SK-N-SH treated with all-trans-retinoic acid at 6 μM for 48 hours (cell line): Measurements from ENCODE around the gene PFAS.

Source experiments
- ATAC-seq: fragments of 200-7000 bp; cut with Tn5 transposase; 3 replicates; pipeline ENCODE4 v1.9.1; 2020; ENCODE audit warnings: mild to moderate bottlenecking, moderate library complexity
- ARNTL ChIP-seq: fragments of 450-650 bp; formaldehyde crosslinking; IDR thresholded peaks from 2 replicates; pipeline ENCODE4 v1.5.0; 2020; ENCODE audit warnings: low read depth, mild to moderate bottlenecking, moderate library complexity, borderline replicate concordance
- BACH2 ChIP-seq: fragments of 250-450 bp; sonication (Bioruptor Pico); IDR thresholded peaks from 2 replicates; pipeline ENCODE4 v1.9.0; 2021; ENCODE audit warnings: mild to moderate bottlenecking, borderline replicate concordance
- CREB5 ChIP-seq: fragments of 250-450 bp; sonication (Bioruptor Pico); IDR thresholded peaks from 2 replicates; pipeline ENCODE4 v1.5.1; 2020; ENCODE audit warnings: low read depth, mild to moderate bottlenecking, moderate library complexity
- CSDC2 ChIP-seq: fragments of 250-450 bp; sonication (Bioruptor Pico); IDR thresholded peaks from 2 replicates; pipeline ENCODE4 v1.5.0; 2020; ENCODE audit warnings: mild to moderate bottlenecking, moderate library complexity
- CSRNP3 ChIP-seq: fragments of 250-450 bp; sonication (Bioruptor Pico); IDR thresholded peaks from 2 replicates; pipeline ENCODE4 v1.5.1; 2021; ENCODE audit warnings: mild to moderate bottlenecking, moderate library complexity
- ESRRG ChIP-seq: fragments of 250-450 bp; sonication (Bioruptor Pico); IDR thresholded peaks from 2 replicates; pipeline ENCODE4 v1.6.1; 2021; ENCODE audit warnings: mild to moderate bottlenecking
- ISL1 ChIP-seq: fragments of 250-450 bp; sonication (Bioruptor Pico); IDR thresholded peaks from 2 replicates; pipeline ENCODE4 v2.1.2; 2022; ENCODE audit warnings: mild to moderate bottlenecking, moderate library complexity
- OSR1 ChIP-seq: fragments of 250-450 bp; sonication (Bioruptor Pico); IDR thresholded peaks from 2 replicates; pipeline ENCODE4 v1.8.0; 2022; ENCODE audit warnings: moderate library complexity, mild to moderate bottlenecking, inconsistent platforms
- PPARA ChIP-seq: fragments of 250-450 bp; sonication (Bioruptor Pico); IDR thresholded peaks from 2 replicates; pipeline ENCODE4 v1.5.0; 2020; ENCODE audit warnings: mild to moderate bottlenecking, borderline replicate concordance
- SNAI2 ChIP-seq: fragments of 250-450 bp; sonication (Bioruptor Pico); IDR thresholded peaks from 2 replicates; pipeline ENCODE4 v1.5.0; 2020; ENCODE audit warnings: mild to moderate bottlenecking, moderate library complexity
- TCF4 ChIP-seq: fragments of 250-450 bp; sonication (Bioruptor Pico); IDR thresholded peaks from 2 replicates; pipeline ENCODE4 v1.8.0; 2021; ENCODE audit warnings: mild to moderate bottlenecking, moderate library complexity, borderline replicate concordance
- TOX ChIP-seq: fragments of 250-450 bp; sonication (Bioruptor Pico); IDR thresholded peaks from 2 replicates; pipeline ENCODE4 v1.8.0; 2021; ENCODE audit warnings: mild to moderate bottlenecking, moderate library complexity, borderline replicate concordance
- TSHZ2 ChIP-seq: fragments of 250-450 bp; sonication (Bioruptor Pico); IDR thresholded peaks from 2 replicates; pipeline ENCODE4 v1.5.0; 2020; ENCODE audit warnings: mild to moderate bottlenecking, moderate library complexity
- ZFP3 ChIP-seq: fragments of 250-450 bp; sonication (Bioruptor Pico); IDR thresholded peaks from 2 replicates; pipeline ENCODE4 v1.5.0; 2020; ENCODE audit warnings: mild to moderate bottlenecking, moderate library complexity
- ZFP30 ChIP-seq: fragments of 450-650 bp; formaldehyde crosslinking; IDR thresholded peaks from 2 replicates; pipeline ENCODE4 v1.5.0; 2022; ENCODE audit warnings: mild to moderate bottlenecking, moderate library complexity
- ZNF565 ChIP-seq: fragments of 450-650 bp; formaldehyde crosslinking; conservative IDR thresholded peaks from 2 replicates; pipeline ENCODE4 v1.5.0; 2020; ENCODE audit warnings: low read depth, mild to moderate bottlenecking, moderate library complexity
- ZNF70 ChIP-seq: fragments of 450-650 bp; formaldehyde crosslinking; IDR thresholded peaks from 2 replicates; pipeline ENCODE4 v1.5.0; 2020; ENCODE audit warnings: mild to moderate bottlenecking, moderate library complexity
- ZNF8 ChIP-seq: fragments of 450-650 bp; formaldehyde crosslinking; IDR thresholded peaks from 2 replicates; pipeline ENCODE4 v1.5.0; 2020; ENCODE audit warnings: mild to moderate bottlenecking, moderate library complexity

Gene PFAS

GRCh38 chr17:8227238-8227581 lies 21.9 kb upstream of the PFAS start:
- ATAC-seq = no peak
- no peak for TF ChIP-seq ZNF565 (CRISPR knock-in tag)
- TF ChIP-seq ISL1 (CRISPR knock-in tag) = no peak
- no peak for TF ChIP-seq TCF4
- TF ChIP-seq ARNTL (CRISPR knock-in tag) = no peak
- no peak for TF ChIP-seq ZNF70 (CRISPR knock-in tag)

GRCh38 chr17:8231701-8232100 lies 17.4 kb upstream of the PFAS start:
- ATAC-seq = no peak
- no peak for TF ChIP-seq CREB5
- TF ChIP-seq ZNF8 (CRISPR knock-in tag) = no peak
- TF ChIP-seq TOX (CRISPR knock-in tag) = no peak
- no peak for TF ChIP-seq TSHZ2 (CRISPR knock-in tag)
- no peak for TF ChIP-seq TCF4
- TF ChIP-seq CSRNP3 = no peak
- TF ChIP-seq ISL1 (CRISPR knock-in tag) = no peak
- TF ChIP-seq ARNTL (CRISPR knock-in tag) = no peak
- no peak for TF ChIP-seq OSR1
- no peak for TF ChIP-seq ESRRG (CRISPR knock-in tag)
- TF ChIP-seq ZFP3 (CRISPR knock-in tag) = no peak
- no peak for TF ChIP-seq ZNF70 (CRISPR knock-in tag)
- TF ChIP-seq BACH2 (CRISPR knock-in tag) = no peak
- TF ChIP-seq, all 23 proteins: peak for 0

GRCh38 chr17:8234361-8235270 lies 14.5 kb upstream of the PFAS start:
- no peak for ATAC-seq
- TF ChIP-seq PPARA (CRISPR knock-in tag) = no peak
- no peak for TF ChIP-seq CSRNP3
- TF ChIP-seq ESRRG (CRISPR knock-in tag) = no peak
- no peak for TF ChIP-seq ZNF70 (CRISPR knock-in tag)
- no peak for TF ChIP-seq ZNF565 (CRISPR knock-in tag)
- TF ChIP-seq TOX (CRISPR knock-in tag) = no peak
- no peak for TF ChIP-seq BACH2 (CRISPR knock-in tag)
- no peak for TF ChIP-seq TCF4
- TF ChIP-seq ZFP3 (CRISPR knock-in tag) = no peak
- TF ChIP-seq CREB5 = no peak
- no peak for TF ChIP-seq CSDC2 (CRISPR knock-in tag)
- TF ChIP-seq ZFP30 (CRISPR knock-in tag) = no peak

- no peak for ATAC-seq
- TF ChIP-seq SNAI2 = no peak
- TF ChIP-seq PPARA (CRISPR knock-in tag) = no peak
Observed at GRCh38 chr17:8235676-8236075, 13.4 kb upstream of the PFAS start.
